H7 (cell line): ENCODE measurements around the gene RP2. TPM values are rescaled to one million over a fixed set of nuclear protein-coding genes. Genes with fewer than 3 reads are reported as not detected.
A peak's percentile ranks its signal among the peaks of the same experiment; 100 is the strongest.

Source experiments
- DNase-seq: peaks from one replicate; pipeline ENCODE4 v3.0.0; 2012
- H3K27me3 ChIP-seq: 2 replicates; pipeline ENCODE4 v1.6.0; 2011; ENCODE audit warnings: mild to moderate bottlenecking, low read length; ENCODE audit not compliant: control insufficient read depth, insufficient read depth
- H3K36me3 ChIP-seq: replicated peaks from 2 replicates; pipeline ENCODE4 v1.5.1; 2011; ENCODE audit warnings: low read length; ENCODE audit not compliant: control insufficient read depth, insufficient read depth
- H3K4me3 ChIP-seq: 2 replicates; pipeline ENCODE4 v1.5.1; 2011; ENCODE audit warnings: low read depth, mild to moderate bottlenecking, control low read depth, low read length, moderate library complexity; ENCODE audit not compliant: insufficient read depth
- total RNA-seq: library from RNA; depleted of rRNA; stranded (reverse); fragments of >200 nt; shearing (Covaris generic); gene quantifications from 2 replicates; pipeline ENCODE4 v1.2.3, GENCODE V29; 2014; rRNA removed

RP2 gene
- total RNA-seq, result 22.1 and 28.3 TPM in 2 replicates

- DNase-seq, result peak; percentile 92
- Histone ChIP-seq H3K36me3 (no peaks in the 10 kb centered on the region), H3K27me3 (no peaks in the 10 kb centered on the region; the same call in 1 of the 2 replicates), H3K4me3 (peak within 1 kb of the TSS; percentile 88)
These were observed at the start of gene RP2 for GRCh38 chrX:46836701-46837557. RP2 (plus strand) TSS chrX:46837043; CDS start chrX:46837101, 58 bp downstream.

- no peak for DNase-seq
- Histone ChIP-seq H3K36me3 (no peaks in the 10 kb centered on the region), H3K27me3 (no peaks in the 10 kb centered on the region), H3K4me3 (no peak overlapping the region)
These were observed 47.9 kb upstream of the RP2 start for GRCh38 chrX:46788902-46789301.

- H3K4me3 ChIP-seq, result no peak overlapping the region
These were observed 44.7 kb upstream of the RP2 start for GRCh38 chrX:46791927-46792809.

GRCh38 chrX:46792810-46793188, 44.0 kb upstream of the RP2 start:
- no peaks in the 10 kb centered on the region for H3K36me3 ChIP-seq
- no peaks in the 10 kb centered on the region for H3K27me3 ChIP-seq
- no peak for DNase-seq
- H3K4me3 ChIP-seq, result no peak overlapping the region

More at GRCh38 chrX:46791927-46792809, 44.7 kb upstream of the RP2 start:
- no peaks in the 10 kb centered on the region for H3K36me3 ChIP-seq
- H3K27me3 ChIP-seq, result no peaks in the 10 kb centered on the region
- DNase-seq, result peak; percentile 17

GRCh38 chrX:46793386-46794143, 43.3 kb upstream of the RP2 start:
- no peak for DNase-seq
- Histone ChIP-seq H3K27me3 (no peaks in the 10 kb centered on the region), H3K36me3 (no peaks in the 10 kb centered on the region), H3K4me3 (no peak overlapping the region)

- Histone ChIP-seq H3K36me3 (no peaks in the 10 kb centered on the region), H3K27me3 (no peaks in the 10 kb centered on the region), H3K4me3 (no peak overlapping the region)
- DNase-seq, result peak; percentile 37
These were observed 40.2 kb upstream of the RP2 start for GRCh38 chrX:46796574-46797191.

- H3K27me3 ChIP-seq, result no peaks in the 10 kb centered on the region
- DNase-seq, result no peak
- no peak overlapping the region for H3K4me3 ChIP-seq
- no peaks in the 10 kb centered on the region for H3K36me3 ChIP-seq
These were observed 33.7 kb upstream of the RP2 start for GRCh38 chrX:46803140-46803539.

GRCh38 chrX:46805270-46805669, 31.6 kb upstream of the RP2 start:
- no peak for DNase-seq
- H3K4me3 ChIP-seq, result no peak overlapping the region
- H3K36me3 ChIP-seq, result no peaks in the 10 kb centered on the region
- H3K27me3 ChIP-seq, result no peaks in the 10 kb centered on the region

GRCh38 chrX:46811121-46811520, 25.7 kb upstream of the RP2 start:
- DNase-seq, result no peak
- H3K4me3 ChIP-seq, result no peak overlapping the region
- H3K27me3 ChIP-seq, result no peaks in the 10 kb centered on the region
- no peaks in the 10 kb centered on the region for H3K36me3 ChIP-seq

GRCh38 chrX:46812445-46812844, 24.4 kb upstream of the RP2 start:
- no peak for DNase-seq
- Histone ChIP-seq H3K27me3 (no peaks in the 10 kb centered on the region), H3K4me3 (no peak overlapping the region), H3K36me3 (no peaks in the 10 kb centered on the region)

GRCh38 chrX:46814966-46815365, 21.9 kb upstream of the RP2 start:
- DNase-seq, result no peak
- no peaks in the 10 kb centered on the region for H3K36me3 ChIP-seq

GRCh38 chrX:46819136-46819535, 17.7 kb upstream of the RP2 start:
- DNase-seq, result no peak
- Histone ChIP-seq H3K36me3 (no peaks in the 10 kb centered on the region), H3K4me3 (no peak overlapping the region), H3K27me3 (no peaks in the 10 kb centered on the region)

More at GRCh38 chrX:46814966-46815365, 21.9 kb upstream of the RP2 start:
- Histone ChIP-seq H3K27me3 (no peaks in the 10 kb centered on the region), H3K4me3 (no peak overlapping the region)

- no peak overlapping the region for H3K4me3 ChIP-seq
- no peaks in the 10 kb centered on the region for H3K36me3 ChIP-seq
- H3K27me3 ChIP-seq, result no peaks in the 10 kb centered on the region
- no peak for DNase-seq
These were observed 16.3 kb upstream of the RP2 start for GRCh38 chrX:46820391-46821100.
